CD4-positive, alpha-beta T cell (primary cell): ENCODE measurements around the gene HTR1B. TPM values are rescaled to one million over a fixed set of nuclear protein-coding genes. Genes with fewer than 3 reads are reported as not detected.

Source experiments
- ATAC-seq: fragments of 200-7000 bp; cut with Tn5 transposase; one replicate; pipeline ENCODE4 v1.10.0; 2022; ENCODE audit warnings: mild to moderate bottlenecking; ENCODE audit not compliant: poor library complexity
- CTCF ChIA-PET: fragments of 350-600 bp; sonication (Branson Sonifier 250); formaldehyde crosslinking; loops from one replicate; lab custom pipeline; 2021; ENCODE audit warnings: antibody characterized with exemption, inconsistent platforms; lab: Charles Lee
- POLR2A ChIA-PET: fragments of 350-600 bp; sonication (Branson Sonifier 250); formaldehyde crosslinking; loops from one replicate; lab custom pipeline; 2021; ENCODE audit warnings: antibody characterized with exemption, inconsistent platforms; lab: Charles Lee
- DNase-seq, 14 experiments: peaks; one replicate each; pipeline ENCODE4 v3.0.0-alpha.2; 2013 to 2020; ENCODE audit warnings: mixed read lengths in 2 of 14
- H3K27ac ChIP-seq, 2 donors: one replicate each; pipeline versions ENCODE4 v1.5.1 to v1.7.0; 2013; ENCODE audit warnings: low read length in 2 of 2, low read depth in 1 of 2, mild to moderate bottlenecking in 1 of 2
- H3K27me3 ChIP-seq, 2 experiments: 1 replicate in 1 of 2; 2 replicates in 1 of 2; pipeline versions ENCODE4 v1.6.1 to v1.7.0; 2013; ENCODE audit warnings: low read length in 2 of 2, control low read depth in 1 of 2, mild to moderate bottlenecking in 1 of 2, moderate library complexity in 1 of 2; ENCODE audit not compliant: insufficient read depth in 2 of 2, control insufficient read depth in 1 of 2
- H3K36me3 ChIP-seq: one replicate; pipeline ENCODE4 v1.6.1; 2013; ENCODE audit warnings: low read length, control low read depth; ENCODE audit not compliant: insufficient read depth
- H3K4me1 ChIP-seq: one replicate; pipeline ENCODE4 v1.6.1; 2013; ENCODE audit warnings: low read length, control low read depth; ENCODE audit not compliant: insufficient read depth
- H3K4me3 ChIP-seq: one replicate; pipeline ENCODE4 v1.5.1; 2013; ENCODE audit warnings: mild to moderate bottlenecking, low read length, moderate library complexity
- H3K9me3 ChIP-seq, 2 experiments: 1 replicate in 1 of 2; 2 replicates in 1 of 2; pipeline versions ENCODE4 v1.6.1 to v1.7.0; 2013; ENCODE audit warnings: low read length in 2 of 2, mild to moderate bottlenecking in 2 of 2, control low read depth in 1 of 2, moderate library complexity in 1 of 2; ENCODE audit not compliant: control insufficient read depth in 1 of 2, insufficient read depth in 1 of 2
- H3K27ac Mint-ChIP-seq: one replicate; pipeline ENCODE4 v1.8.0; 2020; ENCODE audit warnings: mixed read lengths
- H3K27me3 Mint-ChIP-seq: one replicate; pipeline ENCODE4 v1.8.0; 2021; ENCODE audit warnings: mixed read lengths
- H3K36me3 Mint-ChIP-seq: one replicate; pipeline ENCODE4 v1.8.0; 2021; ENCODE audit warnings: low read depth, mixed read lengths
- H3K4me1 Mint-ChIP-seq: one replicate; pipeline ENCODE4 v1.8.0; 2021; ENCODE audit warnings: low read depth, mixed read lengths
- H3K4me3 Mint-ChIP-seq: one replicate; pipeline ENCODE4 v1.8.0; 2020; ENCODE audit warnings: mild to moderate bottlenecking, mixed read lengths
- H3K9me3 Mint-ChIP-seq: one replicate; pipeline ENCODE4 v1.8.0; 2020; ENCODE audit warnings: mixed read lengths
- CTCF ChIP-seq: fragments of 200-600 bp; IDR thresholded peaks from one replicate; pipeline ENCODE4 v1.8.0; 2022; ENCODE audit warnings: antibody characterized with exemption, mild to moderate bottlenecking
- intact Hi-C, 2 experiments: fragments of 100-400 bp; cut with DNase I in 1 of 2; cut with micrococcal nuclease in 1 of 2; formaldehyde crosslinking; loops; one replicate each; pipeline versions ENCODE4 v1.15.1 to v1.9.0; 2023 to 2025; cut with DNase I, micrococcal nuclease
- total RNA-seq, 174 experiments: library from RNA in 2 of 174; stranded (reverse) in 2 of 174; gene quantifications; one replicate each; pipeline ENCODE4 v1.2.3 and lab custom pipeline; 2021 to 2026

HTR1B gene
- total RNA-seq, 2 experiments from 2014 or later: not detected

- no peak overlapping the region for H3K27ac ChIP-seq
- peaks cover 0 to 9% of the 10 kb centered on the region in 2 experiments for H3K9me3 ChIP-seq
- H3K4me1 Mint-ChIP-seq: peaks cover 12% of the 10 kb centered on the region
- POLR2A ChIA-PET: no interaction called here
- ATAC-seq: no peak
- TF ChIP-seq CTCF: no peak
- intact Hi-C loops: no loop called here
- H3K27me3 ChIP-seq: peaks cover 7 to 13% of the 10 kb centered on the region in 2 experiments
- no peaks in the 10 kb centered on the region for H3K9me3 Mint-ChIP-seq
- CTCF ChIA-PET: no interaction called here
- no peak overlapping the region for H3K4me3 Mint-ChIP-seq
- H3K27me3 Mint-ChIP-seq: peaks cover 17% of the 10 kb centered on the region
- H3K4me1 ChIP-seq: peaks cover 9% of the 10 kb centered on the region
- H3K4me3 ChIP-seq: no peak overlapping the region
- H3K27ac Mint-ChIP-seq: no peak overlapping the region
- no peak for DNase-seq
- H3K36me3 Mint-ChIP-seq: no peaks in the 10 kb centered on the region
- H3K36me3 ChIP-seq: no peaks in the 10 kb centered on the region
These were observed 7.7 kb upstream of the HTR1B start for GRCh38 chr6:77470983-77471382.

GRCh38 chr6:77468939-77469338, 5.6 kb upstream of the HTR1B start:
- Histone ChIP-seq H3K9me3 (peaks cover 0 to 6% of the 10 kb centered on the region in 2 experiments), H3K4me3 (no peak overlapping the region), H3K27me3 (peaks cover 28 to 32% of the 10 kb centered on the region in 2 experiments), H3K4me1 (peaks cover 15% of the 10 kb centered on the region), H3K27ac (no peak overlapping the region), H3K36me3 (no peaks in the 10 kb centered on the region)
- intact Hi-C loops: loop anchor here in 1 of 2 experiments (10.0 kb wide), 1 partner anchor 1534 kb away; no protein-coding TSS in a partner anchor
- ChIA-PET CTCF (no interaction called here), POLR2A (no interaction called here)
- no peak for ATAC-seq
- Mint-ChIP-seq H3K27me3 (peaks cover 34% of the 10 kb centered on the region), H3K36me3 (no peaks in the 10 kb centered on the region), H3K27ac (no peak overlapping the region), H3K4me1 (peaks cover 15% of the 10 kb centered on the region), H3K4me3 (no peak overlapping the region), H3K9me3 (no peaks in the 10 kb centered on the region)
- no peak for TF ChIP-seq CTCF
- DNase-seq: no peak

- intact Hi-C loops: loop anchor here in 1 of 2 experiments (10.0 kb wide), 1 partner anchor 1532 kb away; no protein-coding TSS in a partner anchor
- POLR2A ChIA-PET: no interaction called here
- Histone ChIP-seq H3K27me3 (peaks cover 49 to 53% of the 10 kb centered on the region in 2 experiments), H3K9me3 (peaks cover 0 to 26% of the 10 kb centered on the region in 2 experiments), H3K4me1 (peaks cover 27% of the 10 kb centered on the region), H3K4me3 (peak overlapping the region; percentile 56), H3K36me3 (no peaks in the 10 kb centered on the region), H3K27ac (no peak overlapping the region)
- CTCF ChIA-PET: no interaction called here
- no peak overlapping the region for H3K27ac Mint-ChIP-seq
- no peaks in the 10 kb centered on the region for H3K9me3 Mint-ChIP-seq
- peak in 2 of 14 experiments; percentile 7 to 33 for DNase-seq
- peaks cover 15% of the 10 kb centered on the region for H3K4me1 Mint-ChIP-seq
- no peak for TF ChIP-seq CTCF
- peak overlapping the region; percentile 74 for H3K4me3 Mint-ChIP-seq
- no peak for ATAC-seq
- H3K27me3 Mint-ChIP-seq: peaks cover 56% of the 10 kb centered on the region
- H3K36me3 Mint-ChIP-seq: no peaks in the 10 kb centered on the region
These were observed 3.5 kb upstream of the HTR1B start for GRCh38 chr6:77466451-77467437.
